Jurkat, Clone E6-1 (cell line): ENCODE data around the gene TRIM66.
A peak's percentile ranks its signal among the peaks of the same experiment; 100 is the strongest.

ENCODE experiments used
- DNase-seq: peaks from one replicate; pipeline ENCODE4 v3.0.0-alpha.2; 2011; ENCODE audit warnings: low read depth, low spot score
- H3K4me3 ChIP-seq: 2 replicates; pipeline ENCODE4 v1.5.1; 2011; ENCODE audit warnings: mild to moderate bottlenecking, low read length, control low read depth, moderate library complexity

TRIM66 gene

GRCh38 chr11:8693010-8693551 lies 10.6 kb upstream of the TRIM66 start:
- no peak overlapping the region for H3K4me3 ChIP-seq
- DNase-seq = no peak

GRCh38 chr11:8692417-8692816 lies 10.0 kb upstream of the TRIM66 start:
- DNase-seq = no peak
- no peak overlapping the region for H3K4me3 ChIP-seq

DNA sequence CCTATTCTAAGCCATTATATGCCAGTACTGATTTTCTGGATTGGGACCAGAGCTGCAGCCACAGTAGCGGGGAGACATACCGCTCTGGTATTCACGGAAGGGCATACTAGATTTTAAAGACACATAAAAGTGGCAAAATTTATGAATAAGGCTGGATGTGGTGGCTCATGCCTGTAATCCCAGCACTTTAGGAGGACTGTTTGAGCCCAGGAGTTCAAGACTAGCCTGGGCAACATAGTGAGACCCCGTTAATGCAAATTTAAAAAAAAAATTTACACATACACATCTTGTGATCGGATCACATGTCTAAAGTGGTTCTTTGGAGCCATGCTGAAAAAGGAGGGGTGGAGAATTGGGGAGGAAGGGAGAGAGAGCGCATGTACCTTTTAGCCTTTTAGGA lies 9.1 kb upstream of the TRIM66 start:
- no peak overlapping the region for H3K4me3 ChIP-seq
- no peak for DNase-seq

- no peak for DNase-seq
- H3K4me3 ChIP-seq = no peak overlapping the region
These were observed 8.2 kb upstream of the TRIM66 start for GRCh38 chr11:8690374-8691342.

DNA sequence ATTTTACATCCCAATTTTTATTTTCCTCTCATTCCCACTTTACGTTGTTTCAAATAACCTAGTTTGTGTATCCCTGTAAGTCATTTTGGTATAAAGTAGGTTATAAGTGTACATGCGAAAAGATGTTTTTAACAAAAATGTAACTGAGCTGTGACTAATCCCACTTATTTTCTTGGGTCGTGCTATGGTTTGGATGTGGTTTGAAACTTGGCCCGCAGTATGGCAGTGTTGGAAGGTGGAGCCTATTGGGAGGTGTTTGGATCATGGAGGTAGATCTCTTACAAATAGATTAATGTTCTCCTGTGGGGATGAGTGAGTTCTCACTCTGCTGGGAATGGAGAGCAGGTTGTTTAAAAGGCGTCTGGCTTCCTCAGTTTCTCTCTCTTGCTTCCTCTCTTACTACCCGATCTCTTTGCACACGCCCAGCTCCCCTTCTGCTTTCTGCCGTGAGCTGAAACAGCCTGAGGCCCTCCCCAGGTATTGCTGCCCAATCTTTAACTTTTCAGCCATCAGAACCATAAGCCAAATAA lies 7.3 kb upstream of the TRIM66 start:
- H3K4me3 ChIP-seq = no peak overlapping the region

GRCh38 chr11:8688414-8689362 lies 6.2 kb upstream of the TRIM66 start:
- no peak overlapping the region for H3K4me3 ChIP-seq
- DNase-seq = no peak

More for the DNA sequence above, 7.3 kb upstream of the TRIM66 start:
- no peak for DNase-seq

DNA sequence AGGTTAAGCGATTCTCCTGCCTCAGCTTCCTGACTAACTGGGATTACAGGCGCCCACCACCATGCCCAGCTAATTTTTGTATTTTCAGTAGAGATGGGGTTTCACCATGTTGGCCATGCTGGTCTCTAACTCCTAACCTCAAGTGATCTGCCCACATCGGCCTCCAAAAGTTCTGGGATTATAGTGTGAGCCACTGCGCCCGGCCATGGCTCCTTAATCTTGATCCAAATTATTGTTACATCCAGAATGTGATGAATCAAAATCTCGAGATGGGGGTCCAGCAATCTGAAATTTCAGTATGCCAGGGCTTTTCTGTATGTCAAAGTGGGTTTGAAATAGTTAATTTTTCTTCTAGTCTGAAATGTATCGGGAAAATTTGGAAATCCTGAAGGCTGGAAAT lies 3.9 kb upstream of the TRIM66 start:
- DNase-seq = no peak
- no peak overlapping the region for H3K4me3 ChIP-seq

GRCh38 chr11:8685820-8686219 lies 3.4 kb upstream of the TRIM66 start:
- no peak overlapping the region for H3K4me3 ChIP-seq
- no peak for DNase-seq

- DNase-seq = no peak
- no peak overlapping the region for H3K4me3 ChIP-seq
These were observed 2.8 kb upstream of the TRIM66 start for GRCh38 chr11:8685306-8685705.

DNA sequence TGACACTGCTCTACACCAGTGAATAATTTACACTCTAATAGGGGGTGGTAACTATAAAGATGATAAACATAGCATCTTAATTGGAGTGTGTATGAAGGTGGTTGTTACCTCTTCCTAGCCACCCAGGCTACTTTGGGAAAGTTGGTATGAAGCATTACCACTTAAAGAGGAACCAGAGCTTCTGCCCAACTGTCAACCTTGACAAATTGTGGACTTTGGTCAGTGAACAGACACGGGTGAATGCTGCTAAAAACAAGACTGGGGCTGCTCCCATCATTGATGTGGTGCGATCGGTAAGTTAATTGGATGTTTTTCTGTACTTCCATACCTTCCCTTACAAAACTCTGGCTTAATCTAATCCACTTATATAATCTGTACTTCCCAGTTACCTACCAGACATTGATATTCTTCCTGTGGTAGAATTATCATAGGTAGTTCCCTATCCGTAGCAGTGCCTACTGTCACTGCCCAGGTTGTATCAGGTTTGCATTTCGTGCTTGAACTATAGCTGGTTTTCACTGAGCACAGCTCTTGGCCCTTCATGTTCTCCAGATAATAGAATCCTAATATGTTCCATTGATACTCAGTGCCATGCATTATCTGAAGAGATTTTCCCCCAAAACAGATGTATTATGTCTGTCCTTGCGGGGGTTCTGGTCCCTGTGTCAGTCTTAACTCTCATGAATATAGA lies 2.3 kb upstream of the TRIM66 start:
- no peak for DNase-seq
- H3K4me3 ChIP-seq = peak overlapping the region; percentile 100

GRCh38 chr11:8683115-8683807 lies 796 bp upstream of the TRIM66 start:
- peak overlapping the region; percentile 100 for H3K4me3 ChIP-seq
- no peak for DNase-seq

- H3K4me3 ChIP-seq = peak overlapping the region; percentile 100
- peak; percentile 16 for DNase-seq
These were observed 595 bp downstream of the TRIM66 start for GRCh38 chr11:8681837-8682302.

- no peak overlapping the region for H3K4me3 ChIP-seq
- DNase-seq = no peak
These were observed 3.5 kb downstream of the TRIM66 start for GRCh38 chr11:8679006-8679405.

GRCh38 chr11:8676458-8676857 lies 6.0 kb downstream of the TRIM66 start:
- no peak for DNase-seq
- H3K4me3 ChIP-seq = no peak overlapping the region

GRCh38 chr11:8674859-8675258 lies 7.6 kb downstream of the TRIM66 start:
- H3K4me3 ChIP-seq = no peak overlapping the region
- no peak for DNase-seq

- DNase-seq = no peak
- H3K4me3 ChIP-seq = no peak overlapping the region
These were observed 10.1 kb downstream of the TRIM66 start for GRCh38 chr11:8672346-8672745.

DNA sequence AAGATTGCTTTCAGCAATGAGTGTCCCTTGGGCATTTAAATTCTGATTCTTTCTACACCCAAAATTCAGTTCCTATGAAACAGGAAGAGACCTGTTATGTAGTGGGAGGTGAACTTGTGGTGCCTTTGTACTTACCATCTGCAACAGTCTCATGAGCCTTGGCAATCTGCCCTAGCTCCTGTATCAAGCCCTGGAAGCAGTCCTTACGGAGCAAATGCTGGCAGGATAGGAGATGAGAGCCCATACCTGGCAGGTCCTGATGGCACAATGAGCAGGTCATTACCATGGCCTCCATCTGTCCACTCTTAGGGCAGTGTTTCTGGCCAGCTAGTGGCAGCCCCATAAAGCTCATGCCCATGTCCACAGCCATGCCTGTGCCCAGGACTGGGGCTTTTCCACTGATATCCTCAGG lies 10.8 kb downstream of the TRIM66 start:
- peak; percentile 67 for DNase-seq
- H3K4me3 ChIP-seq = no peak overlapping the region

DNA sequence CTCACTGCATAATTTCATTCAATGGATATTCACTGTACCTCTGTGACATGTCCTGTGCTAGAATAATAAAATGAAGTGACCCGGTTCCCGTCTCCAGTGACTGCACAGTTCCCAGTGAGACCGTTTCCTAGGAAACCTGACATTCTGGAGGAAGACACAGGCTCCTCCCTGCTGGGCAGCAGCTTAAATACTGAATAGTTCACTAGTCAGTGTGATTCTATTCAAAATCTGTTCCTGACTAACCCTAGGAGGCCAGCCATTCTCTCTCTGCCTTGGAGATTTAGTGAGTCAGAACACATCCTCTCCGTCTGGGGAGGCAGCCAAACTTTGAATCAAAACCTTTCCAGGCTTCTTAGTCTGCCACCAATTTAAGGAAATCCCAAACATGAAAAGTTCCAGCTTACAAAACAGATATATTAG lies 11.3 kb downstream of the TRIM66 start:
- no peak overlapping the region for H3K4me3 ChIP-seq

More for the DNA sequence above, 11.3 kb downstream of the TRIM66 start:
- no peak for DNase-seq
